HEK293 (cell line): ENCODE data around the gene CRABP2.

Source experiments
- GLIS2 ChIP-seq: fragments of 450-650 bp; formaldehyde crosslinking; IDR thresholded peaks from 2 replicates; pipeline ENCODE4 v1.5.1; 2016; ENCODE audit warnings: missing biosample characterization, missing genetic modification characterization
- KLF7 ChIP-seq: fragments of 450-650 bp; formaldehyde crosslinking; IDR thresholded peaks from 2 replicates; pipeline ENCODE4 v1.5.1; 2016; ENCODE audit warnings: missing biosample characterization, missing genetic modification characterization, borderline replicate concordance
- KLF8 ChIP-seq: fragments of 450-650 bp; formaldehyde crosslinking; IDR thresholded peaks from 2 replicates; pipeline ENCODE4 v1.5.1; 2016; ENCODE audit warnings: missing biosample characterization, missing genetic modification characterization
- KLF9 ChIP-seq: fragments of 450-650 bp; formaldehyde crosslinking; IDR thresholded peaks from 2 replicates; pipeline ENCODE4 v1.5.1; 2016; ENCODE audit warnings: missing biosample characterization, missing genetic modification characterization, low read depth
- OSR2 ChIP-seq: fragments of 450-650 bp; formaldehyde crosslinking; IDR thresholded peaks from 2 replicates; pipeline ENCODE4 v1.5.1; 2016; ENCODE audit warnings: missing biosample characterization, missing genetic modification characterization
- SP2 ChIP-seq: fragments of 450-650 bp; formaldehyde crosslinking; IDR thresholded peaks from 2 replicates; pipeline ENCODE4 v1.5.1; 2016; ENCODE audit warnings: missing biosample characterization, missing genetic modification characterization
- ZEB2 ChIP-seq: fragments of 450-650 bp; formaldehyde crosslinking; IDR thresholded peaks from 2 replicates; pipeline ENCODE4 v1.5.1; 2016; ENCODE audit warnings: missing biosample characterization, missing genetic modification characterization
- ZNF132 ChIP-seq: fragments of 450-650 bp; formaldehyde crosslinking; IDR thresholded peaks from 2 replicates; pipeline ENCODE4 v1.5.1; 2017; ENCODE audit warnings: missing biosample characterization, missing genetic modification characterization, borderline replicate concordance
- ZNF23 ChIP-seq: fragments of 450-650 bp; formaldehyde crosslinking; IDR thresholded peaks from 2 replicates; pipeline ENCODE4 v1.5.1; 2016; ENCODE audit warnings: missing biosample characterization, missing genetic modification characterization, borderline replicate concordance
- ZNF274 ChIP-seq, 2 experiments: fragments of 200-500 bp in 1 of 2; fragments of 450-650 bp in 1 of 2; sonication (Bioruptor generic) in 1 of 2; formaldehyde crosslinking in 1 of 2; IDR thresholded peaks; 2 replicates each; pipeline versions ENCODE4 v1.5.1 to v1.6.1; 2014 to 2016; ENCODE audit warnings: borderline replicate concordance in 1 of 2, inconsistent platforms in 1 of 2, low read length in 1 of 2, missing biosample characterization in 1 of 2, missing genetic modification characterization in 1 of 2
- ZNF350 ChIP-seq: fragments of 450-650 bp; formaldehyde crosslinking; IDR thresholded peaks from 2 replicates; pipeline ENCODE4 v1.5.0; 2017; ENCODE audit warnings: missing biosample characterization, mild to moderate bottlenecking, missing genetic modification characterization
- ZNF366 ChIP-seq: fragments of 450-650 bp; formaldehyde crosslinking; conservative IDR thresholded peaks from 2 replicates; pipeline ENCODE4 v1.5.1; 2016; ENCODE audit warnings: missing biosample characterization, missing genetic modification characterization
- ZNF391 ChIP-seq: fragments of 450-650 bp; formaldehyde crosslinking; IDR thresholded peaks from 2 replicates; pipeline ENCODE4 v1.5.1; 2016; ENCODE audit warnings: low read depth, missing biosample characterization, missing genetic modification characterization, borderline replicate concordance
- ZNF585B ChIP-seq: fragments of 450-650 bp; formaldehyde crosslinking; IDR thresholded peaks from 2 replicates; pipeline ENCODE4 v1.5.1; 2016; ENCODE audit warnings: missing biosample characterization, missing genetic modification characterization
- ZNF623 ChIP-seq: fragments of 450-650 bp; formaldehyde crosslinking; IDR thresholded peaks from 2 replicates; pipeline ENCODE4 v1.5.1; 2016; ENCODE audit warnings: missing biosample characterization, missing genetic modification characterization
- ZNF660 ChIP-seq: fragments of 450-650 bp; IDR thresholded peaks from 2 replicates; pipeline ENCODE4 v1.5.1; 2018; ENCODE audit warnings: missing biosample characterization, mild to moderate bottlenecking, missing genetic modification characterization
- ZNF776 ChIP-seq: fragments of 450-650 bp; formaldehyde crosslinking; IDR thresholded peaks from 2 replicates; pipeline ENCODE4 v1.5.0; 2017; ENCODE audit warnings: missing biosample characterization, missing genetic modification characterization, borderline replicate concordance
- TF ChIP-seq, protein P1 (sequence below): fragments of 450-650 bp; formaldehyde crosslinking; IDR thresholded peaks from 2 replicates; pipeline ENCODE4 v1.5.1; 2016; ENCODE audit warnings: missing biosample characterization, missing genetic modification characterization
- TF ChIP-seq, protein P2 (sequence below): fragments of 450-650 bp; formaldehyde crosslinking; IDR thresholded peaks from 2 replicates; pipeline ENCODE4 v1.5.1; 2016; ENCODE audit warnings: missing biosample characterization, missing genetic modification characterization
- TF ChIP-seq, protein P3 (sequence below): fragments of 450-650 bp; formaldehyde crosslinking; IDR thresholded peaks from 2 replicates; pipeline ENCODE4 v1.5.1; 2016; ENCODE audit warnings: missing biosample characterization, missing genetic modification characterization
- TF ChIP-seq, protein P4 (sequence below): fragments of 450-650 bp; formaldehyde crosslinking; IDR thresholded peaks from 2 replicates; pipeline ENCODE4 v1.5.1; 2016; ENCODE audit warnings: missing biosample characterization, missing genetic modification characterization
- TF ChIP-seq, protein P5 (sequence below): fragments of 450-650 bp; formaldehyde crosslinking; IDR thresholded peaks from 2 replicates; pipeline ENCODE4 v1.5.1; 2016; ENCODE audit warnings: missing biosample characterization, missing genetic modification characterization
- TF ChIP-seq, protein P6 (sequence below): fragments of 450-650 bp; IDR thresholded peaks from 2 replicates; pipeline ENCODE4 v1.5.1; 2018; ENCODE audit warnings: missing biosample characterization, mild to moderate bottlenecking, missing genetic modification characterization
- TF ChIP-seq, protein P7 (sequence below): fragments of 450-650 bp; formaldehyde crosslinking; IDR thresholded peaks from 2 replicates; pipeline ENCODE4 v1.5.1; 2016; ENCODE audit warnings: missing biosample characterization, missing genetic modification characterization
- TF ChIP-seq, protein P8 (sequence below): fragments of 450-650 bp; formaldehyde crosslinking; IDR thresholded peaks from 2 replicates; pipeline ENCODE4 v1.5.1; 2016; ENCODE audit warnings: missing biosample characterization, missing genetic modification characterization

CRABP2 gene

DNA sequence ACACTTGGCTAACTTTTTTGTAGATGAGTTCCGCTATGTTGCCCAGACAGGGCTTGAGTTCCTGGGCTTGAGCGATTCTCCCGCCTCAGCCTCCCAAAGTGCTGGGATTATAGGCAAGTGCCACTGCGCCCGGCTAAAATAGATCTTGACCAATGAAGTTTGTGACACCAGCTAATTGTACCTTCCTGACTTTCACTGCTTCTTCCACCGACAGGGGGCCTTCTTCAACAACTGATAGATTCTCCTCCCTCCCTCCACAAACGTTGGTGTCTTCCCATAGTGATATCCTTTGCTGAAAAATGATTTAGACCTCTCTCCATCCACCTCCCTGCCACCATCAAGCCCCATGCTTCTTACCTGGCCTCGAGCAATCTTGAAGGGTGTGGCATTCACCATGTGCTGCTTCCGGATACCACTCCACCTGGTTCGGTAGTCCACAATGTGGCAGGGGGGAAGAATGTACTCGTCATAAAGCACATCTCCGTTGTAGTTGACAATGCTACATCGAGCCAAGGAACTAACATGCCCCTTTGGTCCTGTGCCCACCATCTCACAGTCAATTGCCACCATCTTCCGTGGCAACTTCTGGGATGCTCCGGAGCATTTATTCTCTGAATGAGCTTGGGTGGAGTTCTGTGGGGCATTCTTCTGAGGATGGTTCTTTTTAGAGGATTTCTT is 21.3 kb upstream of the CRABP2 start (continued):
- peak; percentile 62; the same call in 1 of the 2 replicates for TF ChIP-seq ZEB2 (tag by site-specific recombination)
- peak; percentile 48 for TF ChIP-seq SP2 (tag by site-specific recombination)
- 0 out of 2 replicates have a peak, but pooled peaks have one; percentile 10 for TF ChIP-seq GLIS2 (tag by site-specific recombination)
- peak; percentile 53; the same call in 1 of the 2 replicates for TF ChIP-seq KLF9 (tag by site-specific recombination)
- TF ChIP-seq, protein P1, sequence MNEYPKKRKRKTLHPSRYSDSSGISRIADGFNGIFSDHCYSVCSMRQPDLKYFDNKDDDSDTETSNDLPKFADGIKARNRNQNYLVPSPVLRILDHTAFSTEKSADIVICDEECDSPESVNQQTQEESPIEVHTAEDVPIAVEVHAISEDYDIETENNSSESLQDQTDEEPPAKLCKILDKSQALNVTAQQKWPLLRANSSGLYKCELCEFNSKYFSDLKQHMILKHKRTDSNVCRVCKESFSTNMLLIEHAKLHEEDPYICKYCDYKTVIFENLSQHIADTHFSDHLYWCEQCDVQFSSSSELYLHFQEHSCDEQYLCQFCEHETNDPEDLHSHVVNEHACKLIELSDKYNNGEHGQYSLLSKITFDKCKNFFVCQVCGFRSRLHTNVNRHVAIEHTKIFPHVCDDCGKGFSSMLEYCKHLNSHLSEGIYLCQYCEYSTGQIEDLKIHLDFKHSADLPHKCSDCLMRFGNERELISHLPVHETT (tag by site-specific recombination): 0 out of 2 replicates have a peak, but pooled peaks have one; percentile 58
- TF ChIP-seq ZNF776 (tag by site-specific recombination): no peak
- TF ChIP-seq, protein P2, sequence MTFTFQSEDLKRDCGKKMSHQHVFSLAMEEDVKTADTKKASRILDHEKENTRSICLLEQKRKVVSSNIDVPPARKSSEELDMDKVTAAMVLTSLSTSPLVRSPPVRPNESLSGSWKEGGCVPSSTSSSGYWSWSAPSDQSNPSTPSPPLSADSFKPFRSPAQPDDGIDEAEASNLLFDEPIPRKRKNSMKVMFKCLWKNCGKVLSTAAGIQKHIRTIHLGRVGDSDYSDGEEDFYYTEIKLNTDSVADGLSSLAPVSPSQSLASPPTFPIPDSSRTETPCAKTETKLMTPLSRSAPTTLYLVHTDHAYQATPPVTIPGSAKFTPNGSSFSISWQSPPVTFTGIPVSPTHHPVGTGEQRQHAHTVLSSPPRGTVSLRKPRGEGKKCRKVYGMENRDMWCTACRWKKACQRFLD (tag by site-specific recombination): no peak
- peak; percentile 74 for TF ChIP-seq KLF8
- TF ChIP-seq KLF7: no peak
- TF ChIP-seq ZNF366: peak; percentile 98
- TF ChIP-seq, protein P3, sequence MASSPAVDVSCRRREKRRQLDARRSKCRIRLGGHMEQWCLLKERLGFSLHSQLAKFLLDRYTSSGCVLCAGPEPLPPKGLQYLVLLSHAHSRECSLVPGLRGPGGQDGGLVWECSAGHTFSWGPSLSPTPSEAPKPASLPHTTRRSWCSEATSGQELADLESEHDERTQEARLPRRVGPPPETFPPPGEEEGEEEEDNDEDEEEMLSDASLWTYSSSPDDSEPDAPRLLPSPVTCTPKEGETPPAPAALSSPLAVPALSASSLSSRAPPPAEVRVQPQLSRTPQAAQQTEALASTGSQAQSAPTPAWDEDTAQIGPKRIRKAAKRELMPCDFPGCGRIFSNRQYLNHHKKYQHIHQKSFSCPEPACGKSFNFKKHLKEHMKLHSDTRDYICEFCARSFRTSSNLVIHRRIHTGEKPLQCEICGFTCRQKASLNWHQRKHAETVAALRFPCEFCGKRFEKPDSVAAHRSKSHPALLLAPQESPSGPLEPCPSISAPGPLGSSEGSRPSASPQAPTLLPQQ (tag by site-specific recombination): peak; percentile 52; the same call in 1 of the 2 replicates
- TF ChIP-seq ZNF23 (tag by site-specific recombination): no peak
- no peak for TF ChIP-seq OSR2 (tag by site-specific recombination)
- no peak for TF ChIP-seq ZNF350 (tag by site-specific recombination)
- TF ChIP-seq, protein P4, sequence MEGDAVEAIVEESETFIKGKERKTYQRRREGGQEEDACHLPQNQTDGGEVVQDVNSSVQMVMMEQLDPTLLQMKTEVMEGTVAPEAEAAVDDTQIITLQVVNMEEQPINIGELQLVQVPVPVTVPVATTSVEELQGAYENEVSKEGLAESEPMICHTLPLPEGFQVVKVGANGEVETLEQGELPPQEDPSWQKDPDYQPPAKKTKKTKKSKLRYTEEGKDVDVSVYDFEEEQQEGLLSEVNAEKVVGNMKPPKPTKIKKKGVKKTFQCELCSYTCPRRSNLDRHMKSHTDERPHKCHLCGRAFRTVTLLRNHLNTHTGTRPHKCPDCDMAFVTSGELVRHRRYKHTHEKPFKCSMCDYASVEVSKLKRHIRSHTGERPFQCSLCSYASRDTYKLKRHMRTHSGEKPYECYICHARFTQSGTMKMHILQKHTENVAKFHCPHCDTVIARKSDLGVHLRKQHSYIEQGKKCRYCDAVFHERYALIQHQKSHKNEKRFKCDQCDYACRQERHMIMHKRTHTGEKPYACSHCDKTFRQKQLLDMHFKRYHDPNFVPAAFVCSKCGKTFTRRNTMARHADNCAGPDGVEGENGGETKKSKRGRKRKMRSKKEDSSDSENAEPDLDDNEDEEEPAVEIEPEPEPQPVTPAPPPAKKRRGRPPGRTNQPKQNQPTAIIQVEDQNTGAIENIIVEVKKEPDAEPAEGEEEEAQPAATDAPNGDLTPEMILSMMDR (tag by site-specific recombination): peak; percentile 89
- TF ChIP-seq ZNF623 (tag by site-specific recombination): peak; percentile 15; the same call in 1 of the 2 replicates
- TF ChIP-seq ZNF274 (IDR thresholded peaks at IDR 0.05; ENCODE audit: low read length): no peak
- no peak for TF ChIP-seq ZNF274 (tag by site-specific recombination; IDR thresholded peaks at IDR 0.05; ENCODE audit: borderline replicate concordance)
- TF ChIP-seq, protein P5, sequence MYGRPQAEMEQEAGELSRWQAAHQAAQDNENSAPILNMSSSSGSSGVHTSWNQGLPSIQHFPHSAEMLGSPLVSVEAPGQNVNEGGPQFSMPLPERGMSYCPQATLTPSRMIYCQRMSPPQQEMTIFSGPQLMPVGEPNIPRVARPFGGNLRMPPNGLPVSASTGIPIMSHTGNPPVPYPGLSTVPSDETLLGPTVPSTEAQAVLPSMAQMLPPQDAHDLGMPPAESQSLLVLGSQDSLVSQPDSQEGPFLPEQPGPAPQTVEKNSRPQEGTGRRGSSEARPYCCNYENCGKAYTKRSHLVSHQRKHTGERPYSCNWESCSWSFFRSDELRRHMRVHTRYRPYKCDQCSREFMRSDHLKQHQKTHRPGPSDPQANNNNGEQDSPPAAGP (tag by site-specific recombination): peak; percentile 19; the same call in 1 of the 2 replicates
- TF ChIP-seq, protein P6, sequence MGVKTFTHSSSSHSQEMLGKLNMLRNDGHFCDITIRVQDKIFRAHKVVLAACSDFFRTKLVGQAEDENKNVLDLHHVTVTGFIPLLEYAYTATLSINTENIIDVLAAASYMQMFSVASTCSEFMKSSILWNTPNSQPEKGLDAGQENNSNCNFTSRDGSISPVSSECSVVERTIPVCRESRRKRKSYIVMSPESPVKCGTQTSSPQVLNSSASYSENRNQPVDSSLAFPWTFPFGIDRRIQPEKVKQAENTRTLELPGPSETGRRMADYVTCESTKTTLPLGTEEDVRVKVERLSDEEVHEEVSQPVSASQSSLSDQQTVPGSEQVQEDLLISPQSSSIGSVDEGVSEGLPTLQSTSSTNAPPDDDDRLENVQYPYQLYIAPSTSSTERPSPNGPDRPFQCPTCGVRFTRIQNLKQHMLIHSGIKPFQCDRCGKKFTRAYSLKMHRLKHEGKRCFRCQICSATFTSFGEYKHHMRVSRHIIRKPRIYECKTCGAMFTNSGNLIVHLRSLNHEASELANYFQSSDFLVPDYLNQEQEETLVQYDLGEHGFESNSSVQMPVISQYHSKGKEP (tag by site-specific recombination): no peak
- no peak for TF ChIP-seq ZNF132 (tag by site-specific recombination)
- TF ChIP-seq ZNF660 (tag by site-specific recombination): peak; percentile 34; the same call in 1 of the 2 replicates
- TF ChIP-seq ZNF585B: no peak
- TF ChIP-seq, protein P7, sequence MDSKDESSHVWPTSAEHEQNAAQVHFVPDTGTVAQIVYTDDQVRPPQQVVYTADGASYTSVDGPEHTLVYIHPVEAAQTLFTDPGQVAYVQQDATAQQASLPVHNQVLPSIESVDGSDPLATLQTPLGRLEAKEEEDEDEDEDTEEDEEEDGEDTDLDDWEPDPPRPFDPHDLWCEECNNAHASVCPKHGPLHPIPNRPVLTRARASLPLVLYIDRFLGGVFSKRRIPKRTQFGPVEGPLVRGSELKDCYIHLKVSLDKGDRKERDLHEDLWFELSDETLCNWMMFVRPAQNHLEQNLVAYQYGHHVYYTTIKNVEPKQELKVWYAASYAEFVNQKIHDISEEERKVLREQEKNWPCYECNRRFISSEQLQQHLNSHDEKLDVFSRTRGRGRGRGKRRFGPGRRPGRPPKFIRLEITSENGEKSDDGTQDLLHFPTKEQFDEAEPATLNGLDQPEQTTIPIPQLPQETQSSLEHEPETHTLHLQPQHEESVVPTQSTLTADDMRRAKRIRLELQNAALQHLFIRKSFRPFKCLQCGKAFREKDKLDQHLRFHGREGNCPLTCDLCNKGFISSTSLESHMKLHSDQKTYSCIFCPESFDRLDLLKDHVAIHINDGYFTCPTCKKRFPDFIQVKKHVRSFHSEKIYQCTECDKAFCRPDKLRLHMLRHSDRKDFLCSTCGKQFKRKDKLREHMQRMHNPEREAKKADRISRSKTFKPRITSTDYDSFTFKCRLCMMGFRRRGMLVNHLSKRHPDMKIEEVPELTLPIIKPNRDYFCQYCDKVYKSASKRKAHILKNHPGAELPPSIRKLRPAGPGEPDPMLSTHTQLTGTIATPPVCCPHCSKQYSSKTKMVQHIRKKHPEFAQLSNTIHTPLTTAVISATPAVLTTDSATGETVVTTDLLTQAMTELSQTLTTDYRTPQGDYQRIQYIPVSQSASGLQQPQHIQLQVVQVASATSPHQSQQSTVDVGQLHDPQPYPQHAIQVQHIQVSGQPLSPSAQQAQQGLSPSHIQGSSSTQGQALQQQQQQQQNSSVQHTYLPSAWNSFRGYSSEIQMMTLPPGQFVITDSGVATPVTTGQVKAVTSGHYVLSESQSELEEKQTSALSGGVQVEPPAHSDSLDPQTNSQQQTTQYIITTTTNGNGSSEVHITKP (tag by site-specific recombination): peak; percentile 98
- TF ChIP-seq, protein P8, sequence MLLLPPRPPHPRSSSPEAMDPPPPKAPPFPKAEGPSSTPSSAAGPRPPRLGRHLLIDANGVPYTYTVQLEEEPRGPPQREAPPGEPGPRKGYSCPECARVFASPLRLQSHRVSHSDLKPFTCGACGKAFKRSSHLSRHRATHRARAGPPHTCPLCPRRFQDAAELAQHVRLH (tag by site-specific recombination): peak; percentile 54; the same call in 1 of the 2 replicates
- peak; percentile 64; the same call in 1 of the 2 replicates for TF ChIP-seq ZNF391
